GM18868 (cell line): ENCODE measurements around the gene TTC24.
"Not testable (repeated sequence)": the region's sequence is repeated elsewhere in the genome, so short reads cannot be mapped to it uniquely, and the experiment has no call there.

Source experiments
- ATAC-seq: cut with Tn5 transposase; IDR thresholded peaks from one replicate; pipeline ENCODE4 v1.9.1; 2021; ENCODE audit warnings: mild to moderate bottlenecking, moderate library complexity; ENCODE audit not compliant: unreplicated experiment

The TTC24 gene

GRCh38 chr1:156601892-156602291, 22.4 kb downstream of the TTC24 start:
- ATAC-seq = peak; percentile 41

- no peak for ATAC-seq
These were observed 23.1 kb downstream of the TTC24 start for GRCh38 chr1:156602557-156602993.

- ATAC-seq = not testable (repeated sequence)
These were observed 27.8 kb downstream of the TTC24 start for GRCh38 chr1:156607344-156607743.

DNA sequence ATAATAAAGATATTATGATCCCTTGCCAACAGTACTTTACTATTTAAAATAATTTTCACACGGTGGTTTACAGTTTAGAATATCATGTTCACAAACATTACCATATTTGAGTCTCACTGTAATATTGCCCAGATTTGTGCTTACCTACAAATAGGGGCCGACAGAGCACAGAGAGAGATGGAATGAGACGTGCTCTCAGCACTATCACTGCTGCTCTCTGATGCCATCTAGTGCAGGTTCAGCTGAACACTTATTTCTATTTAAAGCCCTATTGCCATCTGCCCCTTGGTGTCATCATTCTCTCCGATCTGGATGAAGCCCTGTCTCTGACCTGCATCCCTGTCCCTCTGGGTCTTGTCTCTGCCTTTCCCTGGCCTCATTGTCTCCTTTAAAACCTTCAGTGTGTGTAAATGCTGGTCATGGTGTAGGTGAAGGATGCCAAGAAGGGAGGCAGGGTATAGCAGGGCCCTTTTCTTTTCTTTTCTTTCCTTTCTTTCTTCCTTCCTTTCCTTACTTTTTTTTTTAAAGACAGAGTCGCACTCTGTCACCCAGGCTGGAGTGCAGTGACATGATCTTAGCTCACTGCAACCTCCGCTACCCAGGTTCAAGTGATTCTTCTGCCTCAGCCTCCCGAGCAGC, 28.6 kb downstream of the TTC24 start:
- peak; percentile 60 for ATAC-seq

DNA sequence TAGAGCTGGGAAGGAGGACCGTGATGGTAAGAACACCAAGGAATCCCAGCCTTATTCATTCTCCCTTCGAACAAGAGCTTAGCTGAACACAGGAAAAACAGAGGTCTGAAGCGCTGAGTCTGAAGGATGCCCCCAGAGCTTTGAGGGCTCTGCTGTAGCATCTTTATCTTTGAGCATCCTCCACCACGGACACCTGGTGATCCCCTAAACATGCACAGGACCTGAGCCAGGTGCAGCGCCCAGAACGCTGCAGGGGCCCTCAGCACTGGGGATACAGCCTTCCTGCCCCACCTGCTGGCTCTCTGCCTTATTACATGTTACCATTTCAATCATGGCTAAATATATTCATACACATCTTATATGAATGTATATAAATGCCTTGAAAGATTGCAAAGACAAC, 29.5 kb downstream of the TTC24 start:
- no peak for ATAC-seq

DNA sequence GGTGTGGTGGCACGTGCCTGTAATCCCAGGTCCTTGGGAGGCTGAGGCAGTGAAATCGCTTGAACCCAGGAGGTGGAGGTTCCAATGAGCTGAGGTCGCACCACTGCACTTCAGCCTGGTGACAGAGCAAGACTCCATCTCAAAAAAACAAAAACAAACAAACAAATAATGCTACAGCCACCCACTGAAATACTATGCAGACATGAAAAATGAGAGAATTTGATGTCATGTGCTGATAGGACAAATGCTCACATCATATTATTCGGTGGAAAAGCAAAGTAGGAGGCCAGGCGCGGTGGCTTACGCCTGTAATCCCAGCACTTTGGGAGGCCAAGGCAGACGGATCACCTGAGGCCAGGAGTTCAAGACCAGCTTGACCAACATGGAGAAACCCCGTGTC, 30.5 kb downstream of the TTC24 start:
- ATAC-seq = not testable (repeated sequence)

GRCh38 chr1:156612666-156613065, 33.1 kb downstream of the TTC24 start:
- ATAC-seq = no peak

DNA sequence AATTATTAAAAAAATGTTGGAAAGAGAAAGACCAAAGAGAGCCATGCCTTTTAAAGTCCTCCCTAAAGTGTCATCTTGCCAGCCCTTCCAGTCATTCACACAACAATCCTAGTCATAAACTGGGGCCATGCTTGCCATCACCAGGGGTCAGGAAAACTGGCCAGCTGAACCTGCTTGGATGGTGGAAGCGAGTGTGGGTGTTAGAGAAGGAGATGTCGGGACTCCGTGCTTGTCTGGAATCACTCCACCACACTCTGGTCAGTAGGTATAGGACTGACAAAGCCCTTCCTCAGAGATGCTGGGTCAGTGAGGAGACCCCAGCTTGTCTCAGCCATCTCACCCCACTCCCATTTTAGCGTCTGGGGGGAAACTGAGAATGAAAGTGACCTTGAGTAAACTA, 36.4 kb downstream of the TTC24 start:
- no peak for ATAC-seq

- no peak for ATAC-seq
These were observed 36.9 kb downstream of the TTC24 start for GRCh38 chr1:156616463-156616862.

DNA sequence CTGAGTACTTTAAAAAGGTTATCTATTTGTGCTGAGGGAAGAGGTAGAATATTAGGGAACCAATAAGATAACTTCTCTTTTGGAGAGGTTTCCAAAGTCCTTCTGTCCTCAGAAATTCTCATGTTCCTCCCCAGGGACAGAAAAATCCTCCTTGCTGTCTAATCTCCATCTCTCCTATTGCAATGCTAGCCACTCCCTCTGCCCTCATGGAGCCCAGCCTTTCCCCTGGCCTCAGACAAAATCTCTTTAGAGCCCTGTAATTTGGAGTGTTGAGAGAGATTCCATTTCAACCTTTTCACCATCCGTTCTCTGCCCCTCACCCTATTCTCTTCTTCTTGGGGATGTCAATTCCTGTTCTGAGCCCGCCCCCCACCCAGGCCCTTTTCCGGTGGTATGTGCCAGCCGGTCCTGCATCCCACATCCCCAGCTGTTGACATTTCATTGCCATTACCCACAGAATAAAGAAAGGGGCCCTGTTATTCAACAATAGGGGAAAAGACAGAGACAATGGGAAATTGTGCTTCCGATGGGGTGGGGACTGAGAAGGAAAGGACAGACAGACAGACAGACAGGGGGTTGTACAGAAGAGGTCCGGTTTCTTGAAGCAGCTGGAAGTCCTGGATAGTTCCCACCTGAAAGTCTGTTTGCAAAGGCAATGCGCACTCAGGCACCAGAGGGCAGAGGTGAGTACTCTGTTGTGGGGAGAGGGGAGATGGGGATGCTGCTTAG, 39.5 kb downstream of the TTC24 start, which contains the start of gene HAPLN2:
Gene HAPLN2, plus strand, starts transcription at position 563 of the 729 bp plus-strand sequence. CDS start 4,076 bp downstream, outside the sequence.
- ATAC-seq = no peak

- ATAC-seq = no peak
These were observed 40.0 kb downstream of the TTC24 start for GRCh38 chr1:156619582-156619955.

- no peak for ATAC-seq
These were observed 43.2 kb downstream of the TTC24 start for GRCh38 chr1:156622581-156623297.

GRCh38 chr1:156623946-156624813, 44.7 kb downstream of the TTC24 start:
- ATAC-seq = no peak

GRCh38 chr1:156624814-156625435, 45.4 kb downstream of the TTC24 start:
- no peak for ATAC-seq

- ATAC-seq = no peak
These were observed 46.0 kb downstream of the TTC24 start for GRCh38 chr1:156625436-156626078.

DNA sequence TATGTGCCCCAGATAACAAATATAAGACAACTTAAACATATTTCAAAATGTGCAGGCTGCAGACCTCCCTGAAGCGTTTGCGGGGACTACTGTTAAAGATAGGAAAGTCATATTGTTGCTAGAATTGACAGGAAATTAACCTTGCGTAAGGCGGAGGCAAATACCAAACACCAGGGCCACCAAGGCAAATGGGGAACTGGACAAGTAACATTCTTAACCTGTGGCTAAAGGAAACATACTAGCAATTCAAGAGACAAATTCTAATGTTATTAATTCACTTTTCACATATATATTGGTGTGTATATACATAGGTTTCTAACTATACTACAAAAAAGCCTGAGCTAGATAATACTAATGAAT, 46.5 kb downstream of the TTC24 start:
- ATAC-seq = no peak

DNA sequence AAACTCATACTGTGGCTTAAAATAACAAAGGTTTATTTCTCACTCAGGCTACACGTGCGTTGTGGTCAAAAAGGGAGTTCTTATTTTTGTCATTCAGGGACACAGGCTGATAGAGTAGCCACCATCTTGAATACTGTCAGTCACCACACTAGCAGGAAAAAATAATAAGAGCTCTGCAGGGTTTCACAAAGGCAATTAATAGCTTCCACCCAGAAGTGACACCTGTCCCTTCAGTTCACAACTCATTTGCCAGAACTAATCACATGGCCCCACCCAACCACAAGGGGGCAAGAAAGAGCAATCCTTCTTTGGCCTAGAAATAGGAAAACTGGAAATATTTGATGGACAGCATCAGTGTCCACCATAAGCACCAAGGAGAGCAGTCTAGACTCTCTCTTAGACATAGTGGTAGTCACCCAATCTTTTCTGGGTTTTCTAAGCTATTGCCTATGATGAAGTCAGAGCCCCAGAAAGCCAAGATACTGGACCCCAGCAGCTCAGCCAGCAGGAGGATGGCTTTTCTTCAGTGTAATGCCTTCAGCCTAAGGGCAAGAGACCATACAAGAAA, 47.9 kb downstream of the TTC24 start:
- no peak for ATAC-seq

GRCh38 chr1:156629823-156630449, 50.4 kb downstream of the TTC24 start:
- ATAC-seq = no peak

GRCh38 chr1:156631152-156631551, 51.6 kb downstream of the TTC24 start:
- not testable (repeated sequence) for ATAC-seq
